HuH-7.5 (cell line): Measurements from ENCODE around the gene COL6A2.
"Not testable (repeated sequence)": the region's sequence is repeated elsewhere in the genome, so short reads cannot be mapped to it uniquely, and the experiment has no call there.

Source experiments
- DNase-seq: peaks from one replicate; pipeline ENCODE4 v3.0.0; 2011; ENCODE audit warnings: low spot score

The COL6A2 gene

DNA sequence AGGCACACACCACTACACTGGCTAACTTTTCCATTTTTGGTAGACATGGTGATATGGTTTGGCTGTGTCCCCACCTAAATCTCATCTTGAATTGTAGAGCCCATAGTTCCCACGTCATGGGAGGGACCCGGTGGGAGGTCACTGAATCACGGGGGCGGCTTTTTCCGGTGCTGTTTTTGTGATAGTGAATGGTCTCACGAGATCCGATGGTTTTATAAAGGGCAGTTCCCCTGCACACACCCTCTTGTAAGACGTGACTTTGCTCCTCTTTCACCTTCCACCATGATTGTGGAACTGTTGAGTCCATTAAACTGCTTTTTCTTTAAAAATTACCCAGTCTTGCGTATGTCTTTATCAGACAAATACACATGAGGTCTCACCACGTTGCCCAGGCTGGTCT lies 58.8 kb downstream of the COL6A2 start:
- DNase-seq: no peak

- no peak for DNase-seq
These were observed 59.6 kb downstream of the COL6A2 start for GRCh38 chr21:46157396-46157986.

GRCh38 chr21:46157987-46158451 lies 60.1 kb downstream of the COL6A2 start:
- no peak for DNase-seq

DNA sequence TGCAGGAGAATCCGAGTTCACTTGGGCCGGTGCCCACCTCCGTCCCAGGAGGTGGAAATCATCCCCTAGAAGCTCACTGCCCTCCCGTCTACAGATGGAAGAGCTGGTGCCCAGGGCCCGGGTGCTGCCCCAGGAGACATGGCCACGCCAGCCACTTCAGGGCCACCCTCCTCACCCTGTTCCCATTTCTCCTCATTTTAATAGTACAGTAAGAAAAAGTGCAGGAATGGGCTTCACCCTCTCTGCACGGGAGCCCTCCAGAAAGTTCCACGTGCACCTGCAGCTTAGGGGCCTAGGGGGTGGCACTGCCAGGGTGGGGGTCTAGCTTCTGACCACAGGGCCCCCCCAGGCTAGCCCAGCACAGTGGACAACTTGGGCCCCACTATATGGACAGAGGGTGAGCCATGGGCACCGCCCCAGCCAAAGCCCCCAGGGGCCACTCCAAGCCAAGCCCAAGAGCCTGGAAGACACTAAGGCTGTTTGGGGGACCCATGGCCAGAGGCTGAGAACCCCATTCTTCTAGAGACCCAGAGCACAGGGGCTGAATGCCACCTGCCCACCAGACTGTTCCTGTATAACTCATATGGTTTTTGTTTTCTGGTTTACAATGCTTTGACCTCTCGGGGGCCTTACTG lies 60.9 kb downstream of the COL6A2 start:
- no peak for DNase-seq

- DNase-seq: no peak
These were observed 61.5 kb downstream of the COL6A2 start for GRCh38 chr21:46159390-46159789.

DNA sequence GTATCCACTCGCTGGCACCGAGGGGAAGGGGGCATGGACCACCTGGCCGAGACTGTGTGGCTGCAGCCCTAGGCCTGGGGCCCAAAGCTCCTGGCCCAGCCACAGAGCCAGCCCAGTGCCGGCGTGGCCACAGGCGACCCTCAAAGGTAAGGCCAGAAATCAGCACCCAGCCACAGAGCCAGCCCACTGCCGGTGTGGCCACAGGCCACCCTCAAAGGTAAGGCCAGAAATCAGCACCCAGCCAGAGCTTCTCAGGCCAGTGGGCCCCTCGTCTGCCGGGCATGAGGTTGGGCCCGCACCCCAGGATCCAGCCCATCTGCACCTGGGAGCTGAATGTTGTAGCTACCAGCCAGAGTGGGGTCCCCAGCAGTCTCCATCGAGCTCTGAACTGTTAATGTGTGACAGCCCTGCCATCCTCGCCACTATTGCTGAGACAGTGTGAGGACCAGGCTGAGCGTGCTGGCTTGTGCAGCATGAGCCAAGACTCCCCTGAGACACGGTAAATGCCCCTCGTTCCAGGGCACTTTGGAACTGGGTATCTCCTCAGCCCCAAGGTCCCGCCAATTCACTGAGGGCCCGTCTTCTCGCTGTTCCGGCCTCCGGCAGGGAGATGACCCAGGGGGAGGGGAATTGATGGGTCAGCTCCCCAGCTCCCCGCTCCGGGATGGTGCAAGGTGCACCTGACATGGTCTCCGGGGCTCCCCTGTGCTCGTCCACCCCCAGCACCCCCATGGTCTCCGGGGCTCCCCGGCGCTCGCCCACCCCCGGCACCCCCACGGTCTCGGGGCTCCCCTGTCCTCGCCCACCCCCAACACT lies 62.1 kb downstream of the COL6A2 start:
- no peak for DNase-seq

GRCh38 chr21:46160657-46160906 lies 62.7 kb downstream of the COL6A2 start:
- no peak for DNase-seq

DNA sequence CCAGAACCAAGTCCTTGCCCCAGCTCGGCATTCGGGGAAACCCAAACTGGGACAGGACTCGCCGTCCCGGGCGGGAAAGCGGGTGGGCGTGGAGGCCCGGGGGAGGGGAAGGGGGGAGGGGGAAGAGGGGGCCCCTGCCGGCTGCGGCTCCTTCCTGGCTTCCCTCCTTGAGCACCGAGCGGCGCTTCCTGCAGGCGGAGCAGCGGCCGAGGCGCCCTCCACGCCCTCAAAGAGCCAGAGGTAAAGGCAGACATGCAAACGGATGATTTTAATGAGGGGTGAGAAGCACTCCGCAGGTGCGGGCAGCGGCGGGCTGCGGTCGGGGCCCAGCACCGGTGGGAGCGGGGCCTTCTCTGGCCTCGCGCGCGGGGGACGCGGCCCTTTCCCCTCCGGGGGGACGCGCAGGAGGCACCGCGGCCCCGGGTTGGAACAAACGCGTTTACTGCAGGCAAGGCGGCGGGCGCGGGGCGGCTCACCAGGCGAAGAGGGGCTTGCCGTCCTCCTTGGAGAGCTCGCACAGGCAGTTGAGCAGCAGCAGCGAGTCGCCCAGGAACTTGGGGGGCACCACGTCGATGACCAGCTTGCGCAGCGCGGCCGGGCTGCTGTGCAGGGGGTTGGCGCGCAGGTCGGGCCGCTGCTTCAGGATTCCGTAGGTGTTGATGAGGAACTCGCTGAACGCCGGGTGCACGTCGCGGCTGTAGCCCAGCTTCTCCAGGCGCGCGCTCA lies 63.2 kb downstream of the COL6A2 start:
- no peak for DNase-seq

DNA sequence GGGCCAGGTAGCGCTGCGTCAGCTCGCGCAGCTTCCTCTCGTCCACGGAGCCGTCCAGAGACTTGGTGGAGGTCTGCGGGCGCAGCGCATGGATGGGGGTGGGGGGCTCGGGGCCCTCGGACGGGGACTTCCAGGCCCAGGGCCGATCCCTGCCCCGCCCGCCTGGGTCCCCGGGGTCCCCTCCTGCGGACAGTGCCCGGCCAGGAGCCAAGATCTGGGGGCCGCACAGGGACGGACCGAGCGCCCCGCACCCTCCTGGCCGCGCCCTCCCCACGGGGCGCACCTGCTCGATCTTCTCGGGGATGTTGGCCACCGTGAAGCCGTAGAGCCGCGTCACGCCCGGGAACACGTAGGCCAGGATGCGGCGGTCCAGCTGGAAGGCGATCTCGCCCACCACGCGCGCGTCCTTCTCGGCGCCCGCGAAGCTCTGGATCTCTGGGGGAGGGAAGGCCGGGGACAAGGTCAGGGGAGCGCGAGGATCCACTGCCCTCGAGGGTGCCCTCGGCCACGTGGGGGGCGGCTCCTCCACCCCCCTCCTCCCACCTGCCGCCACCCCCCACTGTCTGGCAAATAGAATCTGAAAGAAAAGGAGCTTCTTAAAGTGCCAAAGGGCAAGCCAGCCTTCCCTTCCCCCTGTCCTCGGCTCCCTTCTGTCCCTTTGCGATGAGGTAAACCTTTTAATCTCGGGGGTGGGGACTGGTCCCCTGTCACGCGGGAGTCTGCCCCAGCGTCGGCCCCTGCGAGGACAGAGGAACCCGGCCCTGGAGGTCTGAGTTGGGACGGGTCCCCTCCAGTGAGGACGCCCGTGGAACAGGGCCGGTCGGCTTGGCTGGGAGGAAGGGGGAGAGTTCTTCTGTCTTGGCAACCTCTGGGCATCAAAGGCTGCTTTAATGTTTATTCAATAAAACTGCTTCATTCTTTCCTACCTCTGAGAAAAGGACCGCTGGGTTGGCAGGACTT lies 64.0 kb downstream of the COL6A2 start:
- DNase-seq: no peak

GRCh38 chr21:46163380-46163779 lies 65.5 kb downstream of the COL6A2 start:
- no peak for DNase-seq

DNA sequence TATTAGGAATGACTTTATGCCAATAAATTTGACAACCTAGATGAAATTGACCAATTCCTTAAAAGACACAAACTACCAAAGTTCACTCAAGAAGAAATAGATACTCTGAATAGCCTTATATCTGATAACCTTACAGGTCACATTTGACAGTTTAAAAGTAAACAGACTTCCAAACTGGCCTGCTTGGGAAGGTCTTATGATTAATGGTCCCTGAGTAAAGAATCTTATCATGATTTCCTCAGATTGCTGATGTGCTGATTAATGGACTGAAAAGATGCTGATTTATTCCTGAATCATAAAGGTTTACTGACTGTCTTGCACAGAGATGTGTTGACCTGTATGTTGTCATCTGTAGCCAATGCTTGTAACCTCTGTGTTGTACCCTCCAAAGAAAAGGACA lies 67.2 kb downstream of the COL6A2 start:
- no peak for DNase-seq

DNA sequence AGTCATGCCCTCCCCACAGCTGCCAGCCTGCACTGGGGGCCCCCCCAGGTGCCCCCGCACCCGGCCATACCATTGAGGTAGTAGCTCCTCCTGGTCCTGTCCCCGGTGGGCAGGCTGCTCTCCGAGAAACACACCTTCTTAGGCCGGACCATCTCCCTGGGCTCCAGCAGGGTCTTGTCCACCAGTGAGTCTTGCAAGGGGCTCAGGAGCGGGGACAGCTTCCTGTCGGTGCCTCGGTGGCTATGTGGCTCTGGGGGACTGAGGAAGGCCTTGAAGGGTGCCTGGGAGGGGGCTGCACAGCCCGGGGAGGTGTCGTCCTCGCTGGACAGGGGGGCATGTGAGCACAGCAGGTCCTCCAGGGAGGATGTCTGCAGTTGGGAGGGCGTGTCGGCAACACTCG lies 70.3 kb downstream of the COL6A2 start:
- no peak for DNase-seq

DNA sequence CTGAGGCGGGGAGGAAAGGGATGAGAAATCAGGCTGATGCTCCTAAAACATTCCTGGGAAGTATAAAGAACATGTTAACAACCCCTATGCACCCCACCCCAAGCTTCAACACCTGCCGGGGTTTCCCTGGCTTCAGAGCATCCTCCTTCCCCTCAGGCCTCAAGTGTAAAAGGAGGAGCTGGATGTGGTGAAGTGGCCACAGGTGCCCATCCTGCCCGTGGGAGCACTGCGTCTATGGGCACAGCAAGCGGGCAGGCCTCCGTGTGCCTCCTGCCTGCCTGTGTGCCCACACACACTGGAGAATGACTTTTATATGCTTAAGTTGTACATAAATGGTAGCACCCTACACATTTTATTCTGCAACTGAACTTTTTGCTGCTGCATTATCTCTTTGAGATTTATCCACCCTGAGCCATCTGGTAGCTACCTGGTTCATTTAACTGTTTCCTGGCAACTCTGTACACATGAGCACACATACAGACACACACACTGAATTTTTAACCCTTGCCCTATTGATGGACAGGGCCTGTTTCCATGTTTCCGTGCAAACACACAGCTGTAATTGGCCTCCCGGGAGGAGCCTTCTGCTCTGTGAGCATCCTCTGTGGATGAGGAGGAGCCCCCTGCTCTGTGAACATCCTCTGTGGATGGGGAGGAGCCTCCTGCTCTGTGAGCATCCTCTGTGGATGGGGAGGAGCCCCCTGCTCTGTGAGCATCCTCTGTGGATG lies 70.9 kb downstream of the COL6A2 start:
- no peak for DNase-seq

DNA sequence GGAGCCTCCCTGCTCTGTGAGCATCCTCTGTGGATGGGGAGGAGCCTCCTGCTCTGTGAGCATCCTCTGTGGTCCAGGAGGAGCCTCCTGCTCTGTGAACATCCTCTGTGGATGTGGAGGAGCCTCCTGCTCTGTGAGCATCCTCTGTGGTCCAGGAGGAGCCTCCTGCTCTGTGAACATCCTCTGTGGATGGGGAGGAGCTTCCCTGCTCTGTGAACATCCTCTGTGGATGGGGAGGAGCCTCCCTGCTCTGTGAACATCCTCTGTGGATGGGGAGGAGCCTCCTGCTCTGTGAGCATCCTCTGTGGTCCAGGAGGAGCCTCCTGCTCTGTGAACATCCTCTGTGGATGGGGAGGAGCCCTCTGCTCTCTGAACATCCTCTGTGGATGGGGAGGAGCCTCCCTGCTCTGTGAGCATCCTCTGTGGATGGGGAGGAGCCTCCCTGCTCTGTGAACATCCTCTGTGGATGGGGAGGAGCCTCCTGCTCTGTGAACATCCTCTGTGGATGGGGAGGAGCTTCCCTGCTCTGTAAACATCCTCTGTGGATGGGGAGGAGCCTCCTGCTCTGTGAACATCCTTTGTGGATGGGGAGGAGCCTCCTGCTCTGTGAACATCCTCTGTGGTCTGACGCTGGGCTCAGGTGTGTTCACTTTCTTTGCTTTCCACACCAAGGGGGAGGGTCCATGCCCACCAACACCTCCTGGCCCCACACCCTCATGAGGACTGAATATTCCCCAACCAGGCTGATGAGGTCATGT lies 72.7 kb downstream of the COL6A2 start:
- DNase-seq: not testable (repeated sequence)

- DNase-seq: no peak
These were observed 73.7 kb downstream of the COL6A2 start for GRCh38 chr21:46171585-46171984.

- no peak for DNase-seq
These were observed 74.3 kb downstream of the COL6A2 start for GRCh38 chr21:46171996-46172862.

GRCh38 chr21:46172863-46173528 lies 75.1 kb downstream of the COL6A2 start:
- DNase-seq: no peak

GRCh38 chr21:46173573-46173972 lies 75.7 kb downstream of the COL6A2 start:
- no peak for DNase-seq
